IMR-90 (cell line): ENCODE data around the gene ARHGAP5. TPM values are rescaled to one million over a fixed set of nuclear protein-coding genes. Genes with fewer than 3 reads are reported as not detected.

Source experiments
- ATAC-seq: fragments of 200-7000 bp; cut with Tn5 transposase; 2 replicates; pipeline ENCODE4 v1.9.1; 2020; ENCODE audit warnings: low read depth, mild to moderate bottlenecking, moderate library complexity
- BruUV-seq: library from RNA; stranded (reverse); fragments of 400-500 nt; replicated peaks from 2 replicates; lab custom pipeline; 2021; lab: Mats Ljungman, UMichigan
- CTCF ChIA-PET: fragments of 300-600 bp; formaldehyde crosslinking; extraction: SDS; loops from one replicate; lab custom pipeline; 2021; ENCODE audit warnings: antibody characterized with exemption; lab: Yijun Ruan, JAX
- POLR2A ChIA-PET: fragments of 300-600 bp; sonication (Branson Sonifier 250); formaldehyde crosslinking; loops from one replicate; lab custom pipeline; 2022; ENCODE audit warnings: antibody characterized with exemption; ENCODE audit not compliant: unreplicated experiment; lab: Charles Lee
- DNase-seq: peaks from one replicate; pipeline ENCODE4 v3.0.0; 2013
- H2AFZ ChIP-seq: replicated peaks from 2 replicates; pipeline ENCODE3; 2013; ENCODE audit warnings: low read length, mild to moderate bottlenecking; ENCODE audit not compliant: poor library complexity
- H2AK5ac ChIP-seq: 2 replicates; pipeline ENCODE4 v1.6.1; 2013; ENCODE audit warnings: low read depth, low read length, inconsistent platforms
- H2AK9ac ChIP-seq: replicated peaks from 2 replicates; pipeline ENCODE3; 2013; ENCODE audit warnings: mild to moderate bottlenecking, low read depth, low read length, moderate library complexity; ENCODE audit not compliant: poor library complexity
- H2BK120ac ChIP-seq: 2 replicates; pipeline ENCODE4 v1.6.1; 2013; ENCODE audit warnings: low read depth, low read length, inconsistent platforms
- H2BK15ac ChIP-seq: 3 replicates; pipeline ENCODE4 v1.6.1; 2013; ENCODE audit warnings: low read depth, low read length, inconsistent platforms
- H2BK20ac ChIP-seq: 2 replicates; pipeline ENCODE4 v1.6.1; 2013; ENCODE audit warnings: low read depth, mild to moderate bottlenecking, inconsistent platforms, low read length, moderate library complexity
- H2BK5ac ChIP-seq: 2 replicates; pipeline ENCODE4 v1.6.1; 2013; ENCODE audit warnings: mild to moderate bottlenecking, low read depth, low read length, inconsistent platforms; ENCODE audit not compliant: poor library complexity, severe bottlenecking
- H3K14ac ChIP-seq: replicated peaks from 2 replicates; pipeline ENCODE4 v1.6.1; 2013; ENCODE audit warnings: low read depth, low read length, inconsistent platforms
- H3K18ac ChIP-seq: 2 replicates; pipeline ENCODE4 v1.6.1; 2013; ENCODE audit warnings: low read depth, low read length, control low read depth
- H3K23ac ChIP-seq: 2 replicates; pipeline ENCODE4 v1.6.1; 2013; ENCODE audit warnings: low read depth, low read length, inconsistent platforms
- H3K27ac ChIP-seq: 2 replicates; pipeline ENCODE4 v1.5.1; 2013; ENCODE audit warnings: mild to moderate bottlenecking, control low read depth, low read length; ENCODE audit not compliant: insufficient read depth
- H3K27me3 ChIP-seq: 2 replicates; pipeline ENCODE4 v1.6.1; 2013; ENCODE audit warnings: low read length; ENCODE audit not compliant: control insufficient read depth, insufficient read depth
- H3K36me3 ChIP-seq: 2 replicates; pipeline ENCODE4 v1.6.1; 2013; ENCODE audit warnings: low read length, mixed read lengths; ENCODE audit not compliant: control insufficient read depth, insufficient read depth
- H3K4ac ChIP-seq: 2 replicates; pipeline ENCODE4 v1.6.1; 2013; ENCODE audit warnings: low read depth, low read length, inconsistent platforms
- H3K4me1 ChIP-seq: 2 replicates; pipeline ENCODE4 v1.6.1; 2013; ENCODE audit warnings: low read length, mixed read lengths; ENCODE audit not compliant: control insufficient read depth, insufficient read depth
- H3K4me2 ChIP-seq: 2 replicates; pipeline ENCODE4 v1.6.1; 2013; ENCODE audit warnings: low read depth, mild to moderate bottlenecking, control low read depth, low read length, moderate library complexity
- H3K4me3 ChIP-seq: 2 replicates; pipeline ENCODE4 v1.5.1; 2013; ENCODE audit warnings: low read depth, mild to moderate bottlenecking, control low read depth, low read length, moderate library complexity; ENCODE audit not compliant: insufficient read depth
- H3K56ac ChIP-seq: 2 replicates; pipeline ENCODE4 v1.6.1; 2013; ENCODE audit warnings: low read length, inconsistent platforms; ENCODE audit not compliant: insufficient read depth; ENCODE audit errors: extremely low read depth
- H3K79me1 ChIP-seq, 2 experiments: 2 replicates each; pipeline ENCODE4 v1.6.1; 2013; ENCODE audit warnings: low read length in 2 of 2, inconsistent platforms in 1 of 2, low read depth in 1 of 2
- H3K9ac ChIP-seq: 2 replicates; pipeline ENCODE4 v1.6.1; 2013; ENCODE audit warnings: low read depth, low read length, control low read depth
- H3K9me1 ChIP-seq: 2 replicates; pipeline ENCODE4 v1.6.1; 2013; ENCODE audit warnings: low read length, inconsistent platforms; ENCODE audit not compliant: insufficient read depth
- H3K9me3 ChIP-seq: 2 replicates; pipeline ENCODE4 v1.6.1; 2013; ENCODE audit warnings: low read length; ENCODE audit not compliant: control insufficient read depth, insufficient read depth
- H4K20me1 ChIP-seq: 2 replicates; pipeline ENCODE4 v1.6.1; 2013; ENCODE audit warnings: low read length, inconsistent platforms; ENCODE audit not compliant: insufficient read depth
- H4K5ac ChIP-seq: 2 replicates; pipeline ENCODE4 v1.6.1; 2013; ENCODE audit warnings: mild to moderate bottlenecking, low read depth, low read length, control low read depth
- H4K8ac ChIP-seq, 2 experiments: 2 replicates each; pipeline ENCODE4 v1.6.1; 2013; ENCODE audit warnings: low read depth in 2 of 2, low read length in 2 of 2, control low read depth in 1 of 2, inconsistent platforms in 1 of 2
- H4K91ac ChIP-seq: 2 replicates; pipeline ENCODE4 v1.6.1; 2013; ENCODE audit warnings: low read depth, low read length, inconsistent platforms; ENCODE audit not compliant: insufficient read depth
- MXI1 ChIP-seq: IDR thresholded peaks from 2 replicates; pipeline ENCODE4 v1.6.1; 2012; ENCODE audit warnings: low read depth, mild to moderate bottlenecking, low read length, moderate library complexity, borderline replicate concordance
- NFE2L2 ChIP-seq: fragments of 150-350 bp; IDR thresholded peaks from 2 replicates; pipeline ENCODE4 v1.6.1; 2016; ENCODE audit warnings: low read depth, mild to moderate bottlenecking, low read length
- POLR2A ChIP-seq: IDR thresholded peaks from 2 replicates; pipeline ENCODE4 v1.6.1; 2012; ENCODE audit warnings: mild to moderate bottlenecking, low read depth, low read length
- RFX5 ChIP-seq: IDR thresholded peaks from 2 replicates; pipeline ENCODE4 v1.8.0; 2012; ENCODE audit warnings: low read depth, mild to moderate bottlenecking, low read length, moderate library complexity
- SMC3 ChIP-seq: fragments of 150-350 bp; IDR thresholded peaks from 2 replicates; pipeline ENCODE4 v1.6.1; 2016; ENCODE audit warnings: low read depth, mild to moderate bottlenecking, antibody characterized with exemption, low read length, moderate library complexity
- dilution Hi-C: fragments of 300-500 bp; cut with HindIII; formaldehyde crosslinking; loops from one replicate; pipeline ENCODE4 v1.14.3; 2018; ENCODE audit warnings: low sequenced_read_pairs; ENCODE audit not compliant: unreplicated experiment
- in situ Hi-C: fragments of 300-500 bp; cut with MboI; formaldehyde crosslinking; loops from 3 replicates; pipeline ENCODE4 v1.14.3; 2019; ENCODE audit warnings: low sequenced_read_pairs, inconsistent platforms, mixed read lengths
- intact Hi-C: fragments of 100-400 bp; cut with micrococcal nuclease; formaldehyde crosslinking; loops from 2 replicates; pipeline ENCODE4 v1.10.0; 2022
- polyA plus RNA-seq, 3 experiments: library from polyadenylated mRNA; depleted of rRNA; stranded (reverse); fragments of >200 nt; gene quantifications; 2 replicates each; pipeline ENCODE4 v1.2.3, GENCODE V29; 2012; ENCODE audit warnings: low replicate concordance in 1 of 3
- total RNA-seq: library from RNA; depleted of rRNA; stranded (reverse); fragments of >200 nt; gene quantifications from 2 replicates; pipeline ENCODE4 v1.2.3, GENCODE V29; 2012

Gene ARHGAP5
- total and polyA plus RNA-seq, 2 of the 4 experiments (the other 2 are of a cell fraction), result 7.4 to 45.3 TPM

DNA sequence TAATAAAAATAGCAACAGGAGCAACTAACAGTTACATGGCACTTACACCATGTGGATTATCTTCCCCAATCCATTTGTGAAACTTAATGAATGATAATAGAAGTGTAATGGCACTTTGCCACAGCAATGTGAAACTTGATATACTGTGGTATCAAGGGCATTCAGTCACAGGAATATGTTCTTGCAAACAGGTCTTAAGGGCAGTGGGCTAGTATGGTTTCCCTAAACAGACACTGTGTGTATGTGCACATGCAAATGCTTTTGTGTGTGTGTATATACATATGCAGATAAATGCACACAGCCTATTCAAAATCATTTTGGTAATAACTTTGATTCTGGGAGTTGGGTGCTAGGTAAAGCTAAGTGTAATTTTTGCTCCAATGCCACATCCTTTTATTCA is 26.2 kb upstream of the ARHGAP5 start:
- in situ Hi-C loops, result no loop called here

More for the DNA sequence above, 26.2 kb upstream of the ARHGAP5 start:
- DNase-seq, result no peak
- no peak for ATAC-seq
- H2BK5ac ChIP-seq, result no peak overlapping the region
- no peak overlapping the region for H2AK5ac ChIP-seq
- no peak overlapping the region for H3K9ac ChIP-seq
- H3K27ac ChIP-seq, result no peak overlapping the region
- no peak overlapping the region for H4K91ac ChIP-seq
- no peak overlapping the region for H2BK120ac ChIP-seq
- no peaks in the 10 kb centered on the region for H3K4me1 ChIP-seq
- no peak overlapping the region for H2BK20ac ChIP-seq
- POLR2A ChIA-PET, result no interaction called here
- H3K79me1 ChIP-seq, result no peaks in the 10 kb centered on the region
- no peak overlapping the region for H3K4me3 ChIP-seq
- no peaks in the 10 kb centered on the region for H3K9me1 ChIP-seq
- H3K4me2 ChIP-seq, result no peak overlapping the region
- dilution Hi-C loops, result no loop called here
- H3K27me3 ChIP-seq, result no peaks in the 10 kb centered on the region; the same call in 1 of the 2 replicates
- TF ChIP-seq MXI1, result no peak
- TF ChIP-seq RFX5, result no peak
- no peak for TF ChIP-seq NFE2L2
- TF ChIP-seq SMC3, result no peak
- TF ChIP-seq POLR2A, result no peak
- BruUV-seq, result no TSS peak
- no peak overlapping the region for H3K23ac ChIP-seq
- H2BK15ac ChIP-seq, result no peak overlapping the region
- no peak overlapping the region for H3K14ac ChIP-seq
- no peaks in the 10 kb centered on the region for H3K9me3 ChIP-seq
- H2AK9ac ChIP-seq, result no peak overlapping the region
- H4K20me1 ChIP-seq, result no peaks in the 10 kb centered on the region
- intact Hi-C loops, result no loop called here
- CTCF ChIA-PET, result no interaction called here
- no peak overlapping the region for H4K5ac ChIP-seq
- no peaks in the 10 kb centered on the region for H3K36me3 ChIP-seq
- no peak overlapping the region for H3K18ac ChIP-seq
- no peak overlapping the region for H4K8ac ChIP-seq
- no peak overlapping the region for H3K56ac ChIP-seq
- H3K4ac ChIP-seq, result no peak overlapping the region
- H2AFZ ChIP-seq, result no peak overlapping the region
